Suprapubic skin (tissue), 4 donors: ENCODE results near the gene DAGLA.

ENCODE experiments used
- CTCF ChIP-seq, 2 donors: fragments of 200-600 bp in 1 of 2; fragments of 450-650 bp in 1 of 2; sonication (generic) in 1 of 2; IDR thresholded peaks; one replicate each; pipeline ENCODE4 v1.5.1; 2016 to 2019; ENCODE audit warnings: antibody characterized with exemption in 2 of 2, mild to moderate bottlenecking in 1 of 2, moderate library complexity in 1 of 2
- EP300 ChIP-seq: sonication (generic); formaldehyde crosslinking; IDR thresholded peaks from one replicate; pipeline ENCODE4 v1.6.1; 2017; ENCODE audit warnings: antibody characterized with exemption
- POLR2A ChIP-seq, 2 donors: fragments of 450-650 bp; IDR thresholded peaks; one replicate each; pipeline ENCODE4 v1.6.1; 2017; ENCODE audit warnings: antibody characterized with exemption in 2 of 2, mild to moderate bottlenecking in 2 of 2, moderate library complexity in 2 of 2
- POLR2AphosphoS5 ChIP-seq, 3 donors: sonication (generic); formaldehyde crosslinking; IDR thresholded peaks; one replicate each; pipeline ENCODE4 v1.6.1; 2017; ENCODE audit warnings: antibody characterized with exemption in 3 of 3

- TF ChIP-seq CTCF (IDR thresholded peaks at IDR 0.05) (no peak), POLR2AphosphoS5 (IDR thresholded peaks at IDR 0.05) (no peak), EP300 (no peak), POLR2A (IDR thresholded peaks at IDR 0.05) (no peak)
These were observed 56.1 kb downstream of the DAGLA start for GRCh38 chr11:61736310-61736709.
